Mesenchymal stem cell (in vitro differentiated cells and primary cell): ENCODE results near the gene ZGPAT.

Source experiments
- DNase-seq: peaks from one replicate; pipeline ENCODE4 v3.0.0-alpha.2; 2013
- H2AFZ ChIP-seq: one replicate; pipeline ENCODE4 v1.6.1; 2013; ENCODE audit warnings: low read depth, mild to moderate bottlenecking, control low read depth, inconsistent platforms, low read length, moderate library complexity
- H2AK5ac ChIP-seq: 2 replicates; pipeline ENCODE4 v1.6.1; 2013; ENCODE audit warnings: low read length, moderate library complexity, mild to moderate bottlenecking, inconsistent platforms; ENCODE audit not compliant: severe bottlenecking
- H2BK120ac ChIP-seq: one replicate; pipeline ENCODE4 v1.6.1; 2013; ENCODE audit warnings: low read depth, mild to moderate bottlenecking, inconsistent platforms, low read length, moderate library complexity
- H2BK12ac ChIP-seq, 2 experiments: one replicate each; pipeline ENCODE4 v1.6.1; 2013; ENCODE audit warnings: inconsistent platforms in 2 of 2, low read length in 2 of 2, mild to moderate bottlenecking in 2 of 2, moderate library complexity in 2 of 2, control low read depth in 1 of 2
- H2BK15ac ChIP-seq: one replicate; pipeline ENCODE4 v1.6.1; 2013; ENCODE audit warnings: mild to moderate bottlenecking, low read depth, inconsistent platforms; ENCODE audit not compliant: poor library complexity, severe bottlenecking
- H2BK5ac ChIP-seq: 2 replicates; pipeline ENCODE4 v1.6.1; 2013; ENCODE audit warnings: low read depth, mild to moderate bottlenecking, low read length, control low read depth, inconsistent platforms; ENCODE audit not compliant: poor library complexity, severe bottlenecking
- H3K14ac ChIP-seq, 2 experiments: one replicate each; pipeline ENCODE4 v1.6.1; 2013; ENCODE audit warnings: inconsistent platforms in 2 of 2, low read length in 2 of 2, control low read depth in 1 of 2, mild to moderate bottlenecking in 1 of 2, moderate library complexity in 1 of 2
- H3K18ac ChIP-seq, 2 experiments: one replicate each; pipeline ENCODE4 v1.6.1; 2013; ENCODE audit warnings: inconsistent platforms in 2 of 2, low read length in 2 of 2, control low read depth in 1 of 2, low read depth in 1 of 2, mild to moderate bottlenecking in 1 of 2
- H3K23ac ChIP-seq, 2 experiments: one replicate each; pipeline ENCODE4 v1.6.1; 2013; ENCODE audit warnings: inconsistent platforms in 2 of 2, low read length in 2 of 2, mild to moderate bottlenecking in 2 of 2, moderate library complexity in 2 of 2, control low read depth in 1 of 2
- H3K27ac ChIP-seq: 2 replicates; pipeline ENCODE4 v1.5.1; 2013; ENCODE audit warnings: mild to moderate bottlenecking, moderate library complexity, low read length, control low read depth, inconsistent platforms; ENCODE audit not compliant: poor library complexity, severe bottlenecking
- H3K27me3 ChIP-seq, 2 experiments: 2 replicates each; pipeline versions ENCODE4 v1.6.1 to v1.7.0; 2013; ENCODE audit warnings: low read length in 2 of 2, mild to moderate bottlenecking in 2 of 2, moderate library complexity in 2 of 2, control low read depth in 1 of 2, inconsistent platforms in 1 of 2; ENCODE audit not compliant: control insufficient read depth in 1 of 2, insufficient read depth in 1 of 2
- H3K36me3 ChIP-seq, 2 experiments: 2 replicates each; pipeline versions ENCODE4 v1.6.1 to v1.7.0; 2013; ENCODE audit warnings: low read length in 2 of 2, control low read depth in 1 of 2, inconsistent platforms in 1 of 2, low read depth in 1 of 2, mild to moderate bottlenecking in 1 of 2; ENCODE audit not compliant: insufficient read depth in 2 of 2, control insufficient read depth in 1 of 2
- H3K4ac ChIP-seq, 2 experiments: one replicate each; pipeline ENCODE4 v1.6.1; 2013; ENCODE audit warnings: inconsistent platforms in 2 of 2, low read length in 2 of 2, mild to moderate bottlenecking in 2 of 2, moderate library complexity in 2 of 2, control low read depth in 1 of 2, low read depth in 1 of 2
- H3K4me1 ChIP-seq: 2 replicates; pipeline ENCODE4 v1.6.1; 2013; ENCODE audit warnings: low read depth, low read length, control low read depth; ENCODE audit not compliant: control insufficient read depth, insufficient read depth
- H3K4me2 ChIP-seq: 2 replicates; pipeline ENCODE4 v1.6.1; 2013; ENCODE audit warnings: low read length, mild to moderate bottlenecking, inconsistent platforms; ENCODE audit not compliant: poor library complexity, severe bottlenecking
- H3K4me3 ChIP-seq, 2 experiments: 2 replicates each; pipeline versions ENCODE4 v1.5.1 to v1.7.0; 2013; ENCODE audit warnings: low read length in 2 of 2, mild to moderate bottlenecking in 2 of 2, control low read depth in 1 of 2, low read depth in 1 of 2; ENCODE audit not compliant: insufficient read depth in 1 of 2
- H3K79me1 ChIP-seq: replicated peaks from 2 replicates; pipeline ENCODE4 v1.6.1; 2013; ENCODE audit warnings: mild to moderate bottlenecking, control low read depth, low read length, inconsistent platforms; ENCODE audit not compliant: poor library complexity, severe bottlenecking
- H3K9ac ChIP-seq: 2 replicates; pipeline ENCODE4 v1.7.0; 2013; ENCODE audit warnings: mild to moderate bottlenecking, low read length, moderate library complexity
- H3K9me3 ChIP-seq: 2 replicates; pipeline ENCODE4 v1.7.0; 2013; ENCODE audit warnings: mild to moderate bottlenecking, low read length; ENCODE audit not compliant: control insufficient read depth
- H4K8ac ChIP-seq: one replicate; pipeline ENCODE4 v1.6.1; 2013; ENCODE audit warnings: inconsistent platforms, mild to moderate bottlenecking, low read length, moderate library complexity
- H4K91ac ChIP-seq: one replicate; pipeline ENCODE4 v1.6.1; 2013; ENCODE audit warnings: mild to moderate bottlenecking, low read length, inconsistent platforms
- WGBS: methylation state at CpG from one replicate; pipeline ENCODE4 v1.1.7; 2013; ENCODE audit warnings: mixed read lengths; 5-methylcytosine and 5-hydroxymethylcytosine counted together

The ZGPAT gene

GRCh38 chr20:63701051-63701328 lies 6.8 kb upstream of the ZGPAT start:
- 72% methylated on average over 5 of the region's 5 CpGs for WGBS
- no peak for DNase-seq
- no peak overlapping the region for H3K18ac ChIP-seq

GRCh38 chr20:63701329-63702035 lies 6.4 kb upstream of the ZGPAT start:
- no peak overlapping the region for H3K9ac ChIP-seq
- H3K4me1 ChIP-seq: peaks cover 74% of the 10 kb centered on the region
- H3K9me3 ChIP-seq: no peaks in the 10 kb centered on the region
- no peak overlapping the region for H3K4me3 ChIP-seq
- peaks cover 34% of the 10 kb centered on the region for H3K79me1 ChIP-seq
- no peak overlapping the region for H2BK120ac ChIP-seq
- no peak overlapping the region for H3K14ac ChIP-seq
- H3K36me3 ChIP-seq: peaks cover 34 to 74% of the 10 kb centered on the region in 2 experiments
- peak overlapping the region; percentile 73 for H4K91ac ChIP-seq
- peak overlapping the region; percentile 14 for H4K8ac ChIP-seq
- no peak overlapping the region for H2BK5ac ChIP-seq
- DNase-seq: no peak
- H2AK5ac ChIP-seq: peak overlapping the region; percentile 73
- peak overlapping the region; percentile 19 for H2BK15ac ChIP-seq
- peak overlapping the region; percentile 38 to 44 for H2BK12ac ChIP-seq
- H3K27ac ChIP-seq: no peak overlapping the region
- no peak overlapping the region for H2AFZ ChIP-seq
- H3K18ac ChIP-seq: no peak overlapping the region
- H3K4me2 ChIP-seq: no peak overlapping the region
- WGBS: 90% methylated on average over 14 of the region's 14 CpGs
- H3K4ac ChIP-seq: no peak overlapping the region
- no peak overlapping the region for H3K23ac ChIP-seq
- H3K27me3 ChIP-seq: no peaks in the 10 kb centered on the region

More at GRCh38 chr20:63701051-63701328, 6.8 kb upstream of the ZGPAT start:
- Histone ChIP-seq H3K4me1 (peaks cover 74% of the 10 kb centered on the region), H3K23ac (no peak overlapping the region), H3K4ac (no peak overlapping the region), H3K14ac (no peak overlapping the region), H2BK120ac (no peak overlapping the region), H2BK12ac (no peak overlapping the region), H2BK5ac (no peak overlapping the region), H2AFZ (no peak overlapping the region), H3K4me3 (no peak overlapping the region), H3K79me1 (peaks cover 34% of the 10 kb centered on the region), H2BK15ac (no peak overlapping the region), H3K4me2 (no peak overlapping the region), H3K9me3 (no peaks in the 10 kb centered on the region), H3K27ac (no peak overlapping the region), H3K9ac (no peak overlapping the region), H3K36me3 (peaks cover 29 to 72% of the 10 kb centered on the region in 2 experiments), H4K8ac (no peak overlapping the region), H2AK5ac (peak overlapping the region; percentile 73), H3K27me3 (no peaks in the 10 kb centered on the region), H4K91ac (no peak overlapping the region)

- H4K8ac ChIP-seq: peak overlapping the region; percentile 3
- H2BK120ac ChIP-seq: no peak overlapping the region
- peak overlapping the region; percentile 73 for H4K91ac ChIP-seq
- no peak overlapping the region for H3K23ac ChIP-seq
- peaks cover 71% of the 10 kb centered on the region for H3K4me1 ChIP-seq
- H3K14ac ChIP-seq: no peak overlapping the region
- H2BK15ac ChIP-seq: no peak overlapping the region
- H2BK12ac ChIP-seq: peak overlapping the region in 1 of 2 experiments; percentile 9
- no peak overlapping the region for H3K4me2 ChIP-seq
- H2AK5ac ChIP-seq: peak overlapping the region; percentile 18
- peaks cover 36 to 69% of the 10 kb centered on the region in 2 experiments for H3K36me3 ChIP-seq
- no peak overlapping the region for H2BK5ac ChIP-seq
- H3K4me3 ChIP-seq: no peak overlapping the region
- no peak overlapping the region for H3K27ac ChIP-seq
- no peak overlapping the region for H3K4ac ChIP-seq
- no peak overlapping the region for H3K9ac ChIP-seq
- H3K27me3 ChIP-seq: no peaks in the 10 kb centered on the region
- WGBS: 94% methylated on average over 16 of the region's 16 CpGs
- H3K18ac ChIP-seq: no peak overlapping the region
- DNase-seq: no peak
- H3K79me1 ChIP-seq: peaks cover 29% of the 10 kb centered on the region
- H2AFZ ChIP-seq: no peak overlapping the region
- no peaks in the 10 kb centered on the region for H3K9me3 ChIP-seq
Observed at GRCh38 chr20:63702036-63702665, 5.7 kb upstream of the ZGPAT start.

GRCh38 chr20:63702751-63703470 lies 4.9 kb upstream of the ZGPAT start:
- H3K79me1 ChIP-seq: peaks cover 27% of the 10 kb centered on the region
- WGBS: 85% methylated on average over 11 of the region's 13 CpGs
- no peak overlapping the region for H3K4me3 ChIP-seq
- H4K8ac ChIP-seq: no peak overlapping the region
- H2BK15ac ChIP-seq: no peak overlapping the region
- no peak overlapping the region for H2BK12ac ChIP-seq
- H3K18ac ChIP-seq: no peak overlapping the region
- H2AK5ac ChIP-seq: no peak overlapping the region
- H2BK120ac ChIP-seq: no peak overlapping the region
- no peak overlapping the region for H2BK5ac ChIP-seq
- no peak overlapping the region for H4K91ac ChIP-seq
- no peak overlapping the region for H3K14ac ChIP-seq
- H3K4me1 ChIP-seq: peaks cover 64% of the 10 kb centered on the region
- no peak overlapping the region for H3K9ac ChIP-seq
- H3K27ac ChIP-seq: no peak overlapping the region
- H3K9me3 ChIP-seq: no peaks in the 10 kb centered on the region
- no peak overlapping the region for H3K23ac ChIP-seq
- H3K4me2 ChIP-seq: no peak overlapping the region
- no peak overlapping the region for H2AFZ ChIP-seq
- H3K27me3 ChIP-seq: no peaks in the 10 kb centered on the region
- no peak for DNase-seq
- H3K36me3 ChIP-seq: peaks cover 36 to 63% of the 10 kb centered on the region in 2 experiments
- H3K4ac ChIP-seq: no peak overlapping the region
